K562 (cell line): ENCODE results near the gene BCL7C. TPM values are rescaled to one million over a fixed set of nuclear protein-coding genes. Genes with fewer than 3 reads are reported as not detected.
A peak's percentile ranks its signal among the peaks of the same experiment; 100 is the strongest.

ENCODE experiments used
- ATAC-seq: fragments of 200-7000 bp; cut with Tn5 transposase; 3 replicates; pipeline ENCODE4 v1.9.1; 2020; ENCODE audit warnings: moderate library complexity
- BruUV-seq: library from RNA; stranded (reverse); fragments of 400-500 nt; replicated peaks from 2 replicates; lab custom pipeline; 2021; lab: Mats Ljungman, UMichigan
- CTCF ChIA-PET: fragments of 300-600 bp; formaldehyde crosslinking; extraction: SDS; loops from one replicate; lab custom pipeline; 2021; ENCODE audit warnings: low intra/inter-chr PET ratio; lab: Yijun Ruan, JAX
- POLR2A ChIA-PET: fragments of 300-600, 350-650 bp; sonication (Branson Sonifier 250); formaldehyde crosslinking; extraction: SDS; loops from one replicate; lab custom pipeline; 2021; ENCODE audit warnings: antibody characterized with exemption, inconsistent platforms; lab: Yijun Ruan, JAX
- DNase-seq, 4 experiments: peaks; one replicate each; pipeline versions ENCODE4 v3.0.0 to v3.0.0-alpha.2; 2011 to 2018; ENCODE audit warnings: low spot score in 3 of 4, mixed read lengths in 3 of 4; ENCODE audit errors: extremely low read depth in 1 of 4
- FAIRE-seq: peaks from 2 replicates; lab custom pipeline; 2011; peaks lifted over from hg19 to GRCh38; lab: Jason Lieb, UNC
- H2AFZ ChIP-seq: 2 replicates; pipeline ENCODE4 v1.6.0; 2011; ENCODE audit warnings: low read depth, low read length, control low read depth, inconsistent platforms
- H3K27ac ChIP-seq: fragments of 200-600 bp; 3 replicates; pipeline ENCODE4 v1.8.0; 2011; ENCODE audit warnings: low read depth, mild to moderate bottlenecking, control low read depth, inconsistent platforms, low read length, moderate library complexity, mixed read lengths; ENCODE audit errors: extremely low read depth
- H3K27me3 ChIP-seq, 2 experiments: fragments of 300-600 bp in 1 of 2; 2 replicates in 1 of 2; 3 replicates in 1 of 2; pipeline versions ENCODE4 v1.6.0 to v1.8.0; 2011; ENCODE audit warnings: inconsistent platforms in 2 of 2, low read length in 2 of 2, mild to moderate bottlenecking in 1 of 2, mixed read lengths in 1 of 2, moderate library complexity in 1 of 2; ENCODE audit not compliant: control insufficient read depth in 2 of 2, insufficient read depth in 2 of 2
- H3K36me3 ChIP-seq: fragments of 300-600 bp; 3 replicates; pipeline ENCODE4 v1.8.0; 2011; ENCODE audit warnings: mild to moderate bottlenecking, low read length, inconsistent platforms; ENCODE audit not compliant: control insufficient read depth, insufficient read depth
- H3K4me1 ChIP-seq, 2 experiments: fragments of 200-600 bp in 1 of 2; replicated peaks in 1 of 2; 2 replicates in 1 of 2; 3 replicates in 1 of 2; pipeline versions ENCODE4 v1.5.1 to v1.8.0; 2011; ENCODE audit warnings: inconsistent platforms in 2 of 2, low read length in 2 of 2, mild to moderate bottlenecking in 1 of 2, mixed read lengths in 1 of 2, moderate library complexity in 1 of 2; ENCODE audit not compliant: control insufficient read depth in 2 of 2, insufficient read depth in 2 of 2
- H3K4me2 ChIP-seq: 2 replicates; pipeline ENCODE4 v1.6.1; 2011; ENCODE audit warnings: low read length, control low read depth, inconsistent platforms, mixed read lengths; ENCODE audit not compliant: insufficient read depth
- H3K4me3 ChIP-seq: fragments of 200-600 bp; sonication (generic), shearing (Covaris generic); 2 replicates; pipeline ENCODE4 v1.5.1; 2016; ENCODE audit warnings: control low read depth, inconsistent platforms
- H3K79me2 ChIP-seq: fragments of 200-600 bp; 3 replicates; pipeline ENCODE4 v1.8.0; 2011; ENCODE audit warnings: low read length, inconsistent platforms; ENCODE audit not compliant: control insufficient read depth, insufficient read depth
- H3K9ac ChIP-seq, 2 experiments: 2 replicates each; pipeline versions ENCODE4 v1.6.0 to v1.6.1; 2011; ENCODE audit warnings: low read depth in 2 of 2, low read length in 2 of 2, control low read depth in 1 of 2, inconsistent platforms in 1 of 2, mild to moderate bottlenecking in 1 of 2, mixed read lengths in 1 of 2; ENCODE audit not compliant: insufficient read depth in 1 of 2
- H3K9me1 ChIP-seq: one replicate; pipeline ENCODE4 v1.6.0; 2011; ENCODE audit warnings: inconsistent platforms, mild to moderate bottlenecking, low read length, moderate library complexity; ENCODE audit not compliant: control insufficient read depth, insufficient read depth
- H3K9me3 ChIP-seq: replicated peaks from 2 replicates; pipeline ENCODE4 v1.5.1; 2011; ENCODE audit warnings: low read depth, low read length, inconsistent platforms; ENCODE audit not compliant: control insufficient read depth, insufficient read depth
- H4K20me1 ChIP-seq: replicated peaks from 2 replicates; pipeline ENCODE4 v1.6.1; 2011; ENCODE audit warnings: low read length, inconsistent platforms, mixed read lengths; ENCODE audit not compliant: control insufficient read depth, insufficient read depth
- ADNP ChIP-seq: fragments of 200-800 bp; sonication (Bioruptor generic); IDR thresholded peaks from 2 replicates; pipeline ENCODE4 v1.6.1; 2016; ENCODE audit warnings: missing genetic modification characterization, missing compliant biosample characterization
- BCOR ChIP-seq: fragments of 450-650 bp; IDR thresholded peaks from 2 replicates; pipeline ENCODE4 v1.6.1; 2016
- POLR2G ChIP-seq: fragments of 200-400 bp; formaldehyde crosslinking; IDR thresholded peaks from 2 replicates; pipeline ENCODE4 v1.6.1; 2017; ENCODE audit warnings: low read depth, mild to moderate bottlenecking, antibody characterized with exemption, low read length, moderate library complexity
- RBFOX2 ChIP-seq: fragments of 200-400 bp; formaldehyde crosslinking; IDR thresholded peaks from 2 replicates; pipeline ENCODE4 v1.6.1; 2017; ENCODE audit warnings: low read depth, mild to moderate bottlenecking, low read length, moderate library complexity
- RBM25 ChIP-seq: fragments of 200-400 bp; formaldehyde crosslinking; IDR thresholded peaks from 2 replicates; pipeline ENCODE4 v1.6.1; 2018; ENCODE audit warnings: low read length, low read depth, moderate library complexity; ENCODE audit not compliant: severe bottlenecking
- ZNF584 ChIP-seq: fragments of 200-800 bp; sonication (Bioruptor generic); IDR thresholded peaks from 2 replicates; pipeline ENCODE4 v1.6.1; 2016; ENCODE audit warnings: low read depth, mild to moderate bottlenecking, missing genetic modification characterization, missing compliant biosample characterization
- ZSCAN29 ChIP-seq: fragments of 450-650 bp; IDR thresholded peaks from 2 replicates; pipeline ENCODE4 v1.6.1; 2017
- WGBS: fragments of 100-300 bp; shearing (Covaris generic); methylation state at CpG from one replicate; pipeline ENCODE4 v1.1.6; 2016; ENCODE audit warnings: low coverage, mixed read lengths; ENCODE audit not compliant: insufficient coverage; ENCODE audit errors: missing lambda C conversion rate; 5-methylcytosine and 5-hydroxymethylcytosine counted together
- in situ Hi-C: fragments of 300-500 bp; cut with MboI; formaldehyde crosslinking; loops from 4 replicates; pipeline ENCODE4 v1.15.0; 2018; ENCODE audit warnings: inconsistent platforms, mixed read lengths
- intact Hi-C: fragments of 100-400 bp; cut with micrococcal nuclease; formaldehyde crosslinking; loops from 2 replicates; pipeline ENCODE4 v1.14.2; 2022
- polyA plus RNA-seq, 8 experiments: library from polyadenylated mRNA; depleted of rRNA in 4 of 8; stranded (reverse) in 5 of 8; unstranded in 3 of 8; fragments of >200 nt; fragmentation: Nextera tagmentation in 2 of 8; fragmentation: Illumina TruSeq in 1 of 8; extraction: Ambion mirVana in 2 of 8; extraction: Trizol in 1 of 8; gene quantifications; 2 replicates each; pipeline versions ENCODE4 v1.2.1 to v1.2.3, GENCODE V29; 2011 to 2014; ENCODE audit warnings: inconsistent platforms in 1 of 8, missing spikeins in 1 of 8
- total RNA-seq, 7 experiments: library from RNA; depleted of rRNA in 6 of 7; stranded (reverse); fragments of >200 nt in 6 of 7; fragmentation: Illumina TruSeq in 2 of 7; extraction: Trizol in 2 of 7; gene quantifications; 2 replicates each; pipeline versions ENCODE4 v1.2.1 to v1.2.3, GENCODE V29; 2011 to 2021; ENCODE audit warnings: low replicate concordance in 1 of 7

The BCL7C gene
- total and polyA plus RNA-seq, 9 of the 15 experiments (the other 6 are each of a cell fraction or from before 2014, with no cell fraction given): 1.7 to 85.8 (median 19.6) TPM

GRCh38 chr16:30887927-30888326 is 6.0 kb downstream of the BCL7C start:
- no peak for FAIRE-seq
- in situ Hi-C loops: no loop called here
- ATAC-seq: no peak

GRCh38 chr16:30886145-30886544 is 7.7 kb downstream of the BCL7C start:
- no peaks in the 10 kb centered on the region for H3K79me2 ChIP-seq
- in situ Hi-C loops: no loop called here
- 71% methylated on average over 1 of the region's 1 CpG for WGBS

More at GRCh38 chr16:30887927-30888326, 6.0 kb downstream of the BCL7C start:
- H3K27ac ChIP-seq: no peak overlapping the region
- H3K4me1 ChIP-seq: peaks cover 5 to 13% of the 10 kb centered on the region in 2 experiments; a peak in 4 of 5 replicates
- H3K4me3 ChIP-seq: no peak overlapping the region
- 92% methylated on average over 9 of the region's 9 CpGs for WGBS
- ChIA-PET POLR2A (interaction anchor here (1.0 kb wide), 1 partner anchor 11 kb away, joined by 3 read pairs; no protein-coding TSS in a partner anchor), CTCF (no interaction called here)
- no peak overlapping the region for H2AFZ ChIP-seq
- H4K20me1 ChIP-seq: no peaks in the 10 kb centered on the region
- H3K9ac ChIP-seq: no peak overlapping the region
- BruUV-seq: no TSS peak
- no peaks in the 10 kb centered on the region for H3K9me1 ChIP-seq
- intact Hi-C loops: no loop called here
- H3K36me3 ChIP-seq: peaks cover 61% of the 10 kb centered on the region; the same call in 2 of the 3 replicates
- no peak for DNase-seq
- peak; percentile 40; the same call in 1 of the 2 replicates for TF ChIP-seq POLR2G
- no peak for TF ChIP-seq ZNF584 (CRISPR knock-in tag)
- TF ChIP-seq RBFOX2: 0 out of 2 replicates have a peak, but pooled peaks have one; percentile 33
- peaks cover 5% of the 10 kb centered on the region for H3K79me2 ChIP-seq
- H3K4me2 ChIP-seq: no peak overlapping the region
- H3K27me3 ChIP-seq: no peaks in the 10 kb centered on the region
- H3K9me3 ChIP-seq: no peaks in the 10 kb centered on the region

More at GRCh38 chr16:30886145-30886544, 7.7 kb downstream of the BCL7C start:
- no peak overlapping the region for H3K27ac ChIP-seq
- POLR2A ChIA-PET: interaction anchor here (1.4 kb wide), 1 partner anchor 12 kb away, joined by 4 read pairs; no protein-coding TSS in a partner anchor
- DNase-seq: no peak
- H3K4me1 ChIP-seq: peaks cover 0 to 9% of the 10 kb centered on the region in 2 experiments; a peak in 2 of 5 replicates
- TF ChIP-seq BCOR (peak; percentile 65), RBM25 (peak; percentile 70), ZSCAN29 (no peak), ADNP (0 out of 2 replicates have a peak, but pooled peaks have one; percentile 30)
- H3K27me3 ChIP-seq: no peaks in the 10 kb centered on the region
- ATAC-seq: no peak
- no peak overlapping the region for H2AFZ ChIP-seq
- CTCF ChIA-PET: no interaction called here
- no peaks in the 10 kb centered on the region for H3K9me3 ChIP-seq
- FAIRE-seq: no peak
- no peak overlapping the region for H3K4me3 ChIP-seq
- peaks cover 48% of the 10 kb centered on the region; the same call in 2 of the 3 replicates for H3K36me3 ChIP-seq
- BruUV-seq: no TSS peak
- H3K9me1 ChIP-seq: no peaks in the 10 kb centered on the region
- H3K9ac ChIP-seq: no peak overlapping the region
- H3K4me2 ChIP-seq: no peak overlapping the region
- intact Hi-C loops: no loop called here
- H4K20me1 ChIP-seq: no peaks in the 10 kb centered on the region
